Smooth muscle cell (in vitro differentiated cells): Measurements from ENCODE around the gene ARMH3. TPM values are rescaled to one million over a fixed set of nuclear protein-coding genes. Genes with fewer than 3 reads are reported as not detected.

Source experiments
- DNase-seq: peaks from one replicate; lab custom pipeline; 2025; ENCODE audit not compliant: unreplicated experiment; lab: John Stamatoyannopoulos, UW
- H2AFZ ChIP-seq: fragments of 200-600 bp; sonication (generic); 2 replicates; pipeline ENCODE4 v1.6.0; 2016; ENCODE audit warnings: antibody characterized with exemption, low read depth, mild to moderate bottlenecking
- H3F3A ChIP-seq: fragments of 200-600 bp; sonication (generic); 2 replicates; pipeline ENCODE4 v1.6.0; 2017; ENCODE audit warnings: antibody characterized with exemption, low read depth
- H3K27ac ChIP-seq: fragments of 200-600 bp; sonication (generic); 2 replicates; pipeline ENCODE4 v1.5.1; 2016; ENCODE audit warnings: low read depth, mild to moderate bottlenecking
- H3K27me3 ChIP-seq: fragments of 200-600 bp; sonication (generic); 2 replicates; pipeline ENCODE4 v1.6.1; 2016; ENCODE audit warnings: low read depth, mild to moderate bottlenecking
- H3K36me3 ChIP-seq: fragments of 200-600 bp; sonication (generic); 2 replicates; pipeline ENCODE4 v1.5.1; 2016; ENCODE audit warnings: low read depth
- H3K4me1 ChIP-seq: fragments of 200-600 bp; sonication (generic); 2 replicates; pipeline ENCODE4 v1.5.1; 2016; ENCODE audit warnings: low read depth
- H3K4me2 ChIP-seq: fragments of 200-600 bp; sonication (generic); 2 replicates; pipeline ENCODE4 v1.6.0; 2016; ENCODE audit warnings: mild to moderate bottlenecking
- H3K4me3 ChIP-seq: fragments of 200-600 bp; sonication (generic); 2 replicates; pipeline ENCODE4 v1.5.1; 2016; ENCODE audit warnings: mild to moderate bottlenecking
- H3K79me2 ChIP-seq: fragments of 200-600 bp; sonication (generic); 2 replicates; pipeline ENCODE4 v1.6.0; 2016; ENCODE audit warnings: low read depth, mild to moderate bottlenecking
- H3K9ac ChIP-seq: fragments of 200-600 bp; sonication (generic); 2 replicates; pipeline ENCODE4 v1.6.0; 2016; ENCODE audit warnings: low read depth
- H3K9me3 ChIP-seq: fragments of 200-600 bp; sonication (generic); replicated peaks from 2 replicates; pipeline ENCODE4 v1.5.1; 2016; ENCODE audit warnings: low read depth
- H4K20me1 ChIP-seq: fragments of 200-600 bp; sonication (generic); 2 replicates; pipeline ENCODE4 v1.6.0; 2016; ENCODE audit warnings: low read depth
- CTCF ChIP-seq: fragments of 200-600 bp; sonication (generic); IDR thresholded peaks from 2 replicates; pipeline ENCODE4 v1.5.1; 2017; ENCODE audit warnings: borderline replicate concordance, mild to moderate bottlenecking, antibody characterized with exemption; ENCODE audit not compliant: insufficient read depth, poor library complexity, severe bottlenecking
- WGBS: methylation state at CpG from one replicate; pipeline ENCODE4 v1.1.7; 2016; ENCODE audit warnings: low lambda C conversion rate; 5-methylcytosine and 5-hydroxymethylcytosine counted together
- polyA plus RNA-seq: library from polyadenylated mRNA; unstranded; fragments of >200 nt; fragmentation: Nextera tagmentation; extraction: Ambion mirVana; gene quantifications from 2 replicates; pipeline ENCODE4 v1.2.1, GENCODE V29; 2016
- total RNA-seq: library from RNA; depleted of rRNA; stranded (reverse); fragments of >200 nt; gene quantifications from 2 replicates; pipeline ENCODE4 v1.2.3, GENCODE V29; 2014

ARMH3 gene
- total and polyA plus RNA-seq, 2 experiments from 2014 or later, result 7.6 to 10.8 TPM

- H3K9ac ChIP-seq, result no peak overlapping the region
- H3F3A ChIP-seq, result no peaks in the 10 kb centered on the region
- H3K9me3 ChIP-seq, result no peaks in the 10 kb centered on the region
- peak overlapping the region; percentile 72 for H3K27ac ChIP-seq
- peak overlapping the region; percentile 43 for H3K4me2 ChIP-seq
- H3K4me3 ChIP-seq, result no peak overlapping the region
- WGBS, result 67% methylated on average over 13 of the region's 13 CpGs
- H3K27me3 ChIP-seq, result no peaks in the 10 kb centered on the region
- no peaks in the 10 kb centered on the region for H3K36me3 ChIP-seq
- no peak for DNase-seq
- H2AFZ ChIP-seq, result no peak overlapping the region
- H3K79me2 ChIP-seq, result no peaks in the 10 kb centered on the region
- peaks cover 3% of the 10 kb centered on the region for H3K4me1 ChIP-seq
- peaks cover 37% of the 10 kb centered on the region for H4K20me1 ChIP-seq
- no peak for TF ChIP-seq CTCF
These were observed 176.3 kb downstream of the ARMH3 start for GRCh38 chr10:101879456-101880231.

- WGBS, result 84% methylated on average over 3 of the region's 3 CpGs
- H3K4me2 ChIP-seq, result no peak overlapping the region
- no peak overlapping the region for H3K9ac ChIP-seq
- no peaks in the 10 kb centered on the region for H3K27me3 ChIP-seq
- TF ChIP-seq CTCF, result no peak
- H3K4me1 ChIP-seq, result peaks cover 3% of the 10 kb centered on the region
- no peak for DNase-seq
- no peaks in the 10 kb centered on the region for H3K79me2 ChIP-seq
- no peaks in the 10 kb centered on the region for H3K9me3 ChIP-seq
- no peak overlapping the region for H3K4me3 ChIP-seq
- H3K36me3 ChIP-seq, result no peaks in the 10 kb centered on the region
- H4K20me1 ChIP-seq, result peaks cover 37% of the 10 kb centered on the region
- peak overlapping the region; percentile 72 for H3K27ac ChIP-seq
- no peaks in the 10 kb centered on the region for H3F3A ChIP-seq
- H2AFZ ChIP-seq, result no peak overlapping the region
These were observed 177.1 kb downstream of the ARMH3 start for GRCh38 chr10:101878869-101879268.

GRCh38 chr10:101875068-101875688 is 180.8 kb downstream of the ARMH3 start:
- peaks cover 3% of the 10 kb centered on the region for H3K4me1 ChIP-seq
- H4K20me1 ChIP-seq, result peaks cover 10% of the 10 kb centered on the region
- H3K27me3 ChIP-seq, result no peaks in the 10 kb centered on the region
- no peaks in the 10 kb centered on the region for H3K79me2 ChIP-seq
- H3K9me3 ChIP-seq, result no peaks in the 10 kb centered on the region
- WGBS, result 88% methylated on average over 3 of the region's 3 CpGs
- no peak for TF ChIP-seq CTCF
- no peak overlapping the region for H3K4me2 ChIP-seq
- no peak overlapping the region for H3K27ac ChIP-seq
- no peak overlapping the region for H3K4me3 ChIP-seq
- H3F3A ChIP-seq, result no peaks in the 10 kb centered on the region
- H3K9ac ChIP-seq, result no peak overlapping the region
- no peaks in the 10 kb centered on the region for H3K36me3 ChIP-seq
- no peak for DNase-seq
- no peak overlapping the region for H2AFZ ChIP-seq
